AG10803 (cell line): ENCODE measurements around the gene BCAS3.

Experiments used
- DNase-seq: peaks from one replicate; pipeline ENCODE4 v3.0.0; 2010; ENCODE audit warnings: low read depth
- H3K4me3 ChIP-seq: 2 replicates; pipeline ENCODE4 v1.5.1; 2011; ENCODE audit warnings: mild to moderate bottlenecking, low read length, control low read depth
- CTCF ChIP-seq: conservative IDR thresholded peaks from 2 replicates; pipeline ENCODE4 v1.5.1; 2011; ENCODE audit warnings: mild to moderate bottlenecking, low read length, control low read depth, inconsistent platforms

BCAS3 gene

DNA sequence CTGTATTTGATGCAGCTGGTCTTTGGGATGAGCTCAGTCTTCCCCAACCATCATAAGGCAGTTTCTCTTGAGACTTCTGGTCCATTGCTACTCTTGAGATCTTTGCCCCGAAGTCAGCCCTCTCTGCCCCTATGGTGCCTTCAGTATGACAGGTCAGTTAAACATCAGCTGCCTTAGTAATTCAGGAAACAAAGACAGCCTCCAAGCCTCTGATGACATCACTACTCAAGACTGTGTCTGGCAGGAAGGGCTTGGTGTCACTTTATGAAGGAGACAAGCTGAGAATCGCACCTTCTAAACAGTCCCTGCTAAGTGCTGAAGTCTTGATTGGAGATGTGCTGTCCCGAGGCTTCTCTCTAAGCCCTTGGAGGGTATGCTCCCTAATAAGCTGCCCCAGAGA, 617.1 kb downstream of the BCAS3 start:
- DNase-seq: peak; percentile 65
- H3K4me3 ChIP-seq: no peak overlapping the region
- no peak for TF ChIP-seq CTCF

DNA sequence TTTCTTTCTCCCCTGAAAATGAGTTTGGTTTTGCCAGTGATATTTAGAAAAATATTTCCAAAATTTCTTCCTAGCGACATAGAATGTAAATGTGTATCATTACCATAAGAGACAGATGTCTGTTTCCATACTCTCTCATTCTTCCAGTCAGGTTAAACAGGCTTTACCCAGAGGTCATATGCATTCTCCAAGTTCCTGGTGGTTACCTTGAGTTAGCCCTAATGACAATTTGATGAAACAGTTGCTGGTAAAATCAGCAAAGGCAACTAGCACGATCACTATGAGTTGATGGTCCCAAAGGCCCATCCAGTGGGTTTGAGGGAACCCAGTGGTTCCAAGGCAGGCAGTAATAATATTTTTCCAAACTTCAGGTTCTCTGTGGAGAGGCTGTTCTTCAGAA, 618.4 kb downstream of the BCAS3 start:
- TF ChIP-seq CTCF: no peak
- DNase-seq: no peak
- no peak overlapping the region for H3K4me3 ChIP-seq

DNA sequence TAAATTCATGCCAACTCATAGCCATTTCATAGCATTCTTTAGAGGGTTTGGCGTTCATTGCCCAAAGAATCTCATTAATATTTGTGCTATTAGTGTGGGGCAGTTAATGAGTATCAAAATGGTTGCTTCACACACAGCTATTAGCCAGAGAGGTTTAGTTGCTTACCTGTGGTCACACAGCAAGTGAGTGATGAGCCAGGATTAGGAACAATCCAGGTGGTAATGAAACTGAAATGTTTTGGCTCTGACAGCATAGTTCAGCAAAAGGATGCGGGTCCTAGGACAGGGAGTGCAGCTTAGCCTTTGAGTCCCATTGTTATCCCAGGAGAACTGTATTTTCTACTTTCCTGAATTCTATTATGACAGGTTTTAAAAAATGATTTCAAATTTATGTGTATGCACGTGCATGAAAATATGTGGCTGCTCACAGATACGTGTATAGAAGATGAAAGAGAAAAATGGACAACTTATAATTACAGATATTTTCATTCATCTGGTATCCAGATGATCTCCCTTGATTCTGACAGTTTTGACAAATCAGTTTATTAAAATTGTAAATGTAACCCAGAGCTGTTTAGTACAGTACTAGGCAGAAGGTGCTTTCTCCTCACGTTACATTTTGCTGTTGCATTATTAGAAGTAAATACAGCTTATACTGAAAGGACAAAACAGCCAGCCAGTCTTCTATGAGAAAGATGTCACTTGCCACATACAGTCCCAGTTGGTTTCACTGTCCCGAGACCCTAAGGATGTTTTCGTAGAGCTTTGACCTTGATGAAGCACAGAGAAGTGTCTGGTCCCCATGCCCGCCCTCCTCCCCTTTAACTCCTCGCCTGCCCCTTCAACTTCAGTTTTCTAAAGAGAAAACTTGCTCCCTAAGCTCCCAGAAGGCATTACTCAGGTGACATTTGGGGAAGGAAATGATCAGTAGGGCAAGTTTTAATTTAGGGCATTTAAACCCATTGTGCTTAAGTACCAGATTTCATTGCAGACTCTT, 622.2 kb downstream of the BCAS3 start:
- TF ChIP-seq CTCF: no peak
- DNase-seq: no peak
- H3K4me3 ChIP-seq: no peak overlapping the region

DNA sequence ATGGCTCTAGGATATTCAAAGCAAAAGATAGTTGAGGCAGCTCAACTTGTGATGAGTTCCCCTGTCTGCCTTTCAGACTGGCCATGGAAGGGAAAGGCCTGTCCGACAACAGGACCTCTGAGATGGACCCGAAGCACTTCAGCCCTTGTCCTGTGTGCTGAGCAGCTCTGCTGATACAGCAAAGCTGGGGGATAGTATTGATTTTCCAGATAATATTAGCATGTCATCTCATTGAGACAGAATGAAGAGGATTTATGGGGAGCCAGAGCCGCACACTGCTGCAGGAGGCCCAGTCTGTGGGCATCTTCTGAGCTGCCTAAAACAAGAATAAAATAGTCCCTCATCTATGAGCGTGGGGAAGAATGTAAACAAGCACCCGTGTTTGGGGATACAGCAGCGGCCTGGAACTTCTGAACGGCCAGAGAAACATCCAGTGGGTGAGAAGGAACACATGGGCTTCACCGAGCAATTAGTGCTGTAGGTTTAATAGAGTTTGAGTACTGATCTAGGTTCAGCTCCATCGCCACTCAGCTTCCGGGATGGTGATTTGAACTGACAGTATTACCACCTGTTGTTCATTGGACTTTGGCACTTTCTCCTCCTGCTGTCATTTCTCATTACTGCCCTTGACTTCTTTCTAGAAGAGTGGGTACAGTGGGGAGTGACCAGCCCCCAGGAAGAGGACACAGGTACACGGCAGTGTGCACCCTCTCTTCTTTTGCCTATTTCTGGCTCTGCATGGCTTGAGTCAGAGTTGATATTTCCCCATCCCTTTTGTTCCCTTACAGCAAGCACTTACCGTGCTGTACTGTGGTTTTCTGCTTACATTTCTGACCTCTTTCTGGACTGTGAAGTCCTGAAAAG, 625.5 kb downstream of the BCAS3 start:
- DNase-seq: peak; percentile 43
- no peak for TF ChIP-seq CTCF
- H3K4me3 ChIP-seq: no peak overlapping the region

GRCh38 chr17:61303817-61304096, 626.1 kb downstream of the BCAS3 start:
- no peak overlapping the region for H3K4me3 ChIP-seq
- no peak for TF ChIP-seq CTCF
- no peak for DNase-seq

DNA sequence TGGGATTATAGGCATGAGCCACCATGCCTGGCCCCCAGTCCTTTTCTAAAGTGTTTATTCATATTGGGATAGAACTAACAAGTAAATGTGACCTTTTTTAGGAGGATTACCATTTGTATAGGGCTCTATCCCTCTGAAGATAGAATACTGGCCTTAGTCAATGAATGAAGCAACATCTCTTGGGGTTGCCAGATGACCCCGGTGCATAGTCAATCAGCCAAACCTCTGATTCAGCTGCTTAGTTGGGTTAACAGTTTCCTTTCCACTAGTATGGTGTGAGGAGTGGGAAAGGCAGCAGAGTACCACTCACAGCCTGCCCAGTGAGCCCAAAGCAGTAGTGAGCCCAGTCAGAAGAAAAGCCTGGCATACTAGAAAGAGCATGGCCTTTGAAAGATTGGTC, 627.4 kb downstream of the BCAS3 start:
- no peak for TF ChIP-seq CTCF
- no peak overlapping the region for H3K4me3 ChIP-seq
- DNase-seq: peak; percentile 38
